Stimulated activated CD4-positive, alpha-beta T cell treated with anti-CD3 and anti-CD28 coated beads, Interleukin-1b, Interleukin-23, amount 100 ng/mL, for 24 hours (primary cell): ENCODE data around the gene ADGRL3.

Experiments used
- DNase-seq, 4 experiments: peaks; one replicate each; pipeline ENCODE4 v3.0.0-alpha.2; 2020; ENCODE audit warnings: low read depth in 4 of 4, low spot score in 1 of 4

Gene ADGRL3

DNA sequence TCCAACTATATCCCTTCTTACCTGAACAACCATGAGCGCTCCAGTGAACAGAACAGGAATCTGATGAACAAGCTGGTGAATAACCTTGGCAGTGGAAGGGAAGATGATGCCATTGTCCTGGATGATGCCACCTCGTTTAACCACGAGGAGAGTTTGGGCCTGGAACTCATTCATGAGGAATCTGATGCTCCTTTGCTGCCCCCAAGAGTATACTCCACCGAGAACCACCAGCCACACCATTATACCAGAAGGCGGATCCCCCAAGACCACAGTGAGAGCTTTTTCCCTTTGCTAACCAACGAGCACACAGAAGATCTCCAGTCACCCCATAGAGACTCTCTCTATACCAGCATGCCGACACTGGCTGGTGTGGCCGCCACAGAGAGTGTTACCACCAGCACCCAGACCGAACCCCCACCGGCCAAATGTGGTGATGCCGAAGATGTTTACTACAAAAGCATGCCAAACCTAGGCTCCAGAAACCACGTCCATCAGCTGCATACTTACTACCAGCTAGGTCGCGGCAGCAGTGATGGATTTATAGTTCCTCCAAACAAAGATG is 870.2 kb downstream of the ADGRL3 start:
- no peak for DNase-seq

DNA sequence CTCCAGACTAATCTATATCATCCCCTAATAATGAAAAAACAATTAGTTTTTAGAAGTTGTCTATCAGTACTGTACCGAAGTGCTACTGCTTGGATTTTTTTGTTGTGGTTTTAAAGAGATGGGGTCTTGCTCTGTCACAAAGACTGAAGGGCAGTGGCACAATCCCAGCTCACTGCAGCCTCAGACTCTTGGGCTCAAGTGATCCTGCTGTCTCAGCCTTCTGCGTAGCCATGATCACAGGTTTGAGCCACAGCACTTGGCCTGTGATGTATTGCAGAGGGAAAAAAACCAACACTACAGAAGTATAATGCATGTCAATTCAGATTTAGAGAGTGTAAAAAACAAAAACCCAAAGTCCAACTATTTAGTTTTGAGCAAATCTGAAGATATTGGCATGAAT is 875.0 kb downstream of the ADGRL3 start:
- DNase-seq: no peak

DNA sequence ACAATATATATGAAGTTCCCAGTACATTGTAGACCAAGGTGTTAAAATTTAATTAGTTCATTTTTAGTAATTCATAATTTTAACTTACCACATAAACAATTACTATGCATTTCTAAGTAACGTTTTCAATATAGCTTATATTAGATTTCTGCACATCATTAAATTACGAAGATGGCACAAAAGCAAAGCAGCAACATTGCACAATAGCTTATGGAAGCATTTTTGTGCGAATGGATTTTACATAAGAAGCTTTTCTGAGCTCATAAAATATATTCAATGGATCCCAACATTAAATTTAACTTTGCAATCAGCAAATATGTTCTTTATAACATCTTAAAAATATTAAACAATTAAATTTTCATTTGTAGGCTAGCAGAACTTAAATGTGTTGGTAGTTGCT is 875.4 kb downstream of the ADGRL3 start:
- DNase-seq: no peak

DNA sequence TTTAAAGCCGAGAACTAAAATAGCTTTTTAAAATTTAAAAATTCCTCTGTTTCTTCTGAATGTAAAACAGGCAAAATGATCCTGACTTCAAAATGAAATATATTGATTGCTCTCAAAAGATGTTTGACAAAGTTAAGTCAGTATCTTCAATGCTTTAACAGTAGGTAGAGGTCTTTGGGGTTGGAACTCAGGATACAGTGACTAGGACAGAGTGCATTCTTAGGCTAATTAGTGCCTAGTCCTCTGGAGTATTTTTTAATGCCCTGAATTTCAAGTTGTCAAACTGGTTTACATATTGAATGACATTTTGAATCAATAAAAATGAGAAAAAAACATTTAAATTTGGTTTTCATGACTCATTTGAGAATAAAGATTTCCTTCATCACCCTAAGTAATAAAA is 877.3 kb downstream of the ADGRL3 start:
- DNase-seq: no peak

DNA sequence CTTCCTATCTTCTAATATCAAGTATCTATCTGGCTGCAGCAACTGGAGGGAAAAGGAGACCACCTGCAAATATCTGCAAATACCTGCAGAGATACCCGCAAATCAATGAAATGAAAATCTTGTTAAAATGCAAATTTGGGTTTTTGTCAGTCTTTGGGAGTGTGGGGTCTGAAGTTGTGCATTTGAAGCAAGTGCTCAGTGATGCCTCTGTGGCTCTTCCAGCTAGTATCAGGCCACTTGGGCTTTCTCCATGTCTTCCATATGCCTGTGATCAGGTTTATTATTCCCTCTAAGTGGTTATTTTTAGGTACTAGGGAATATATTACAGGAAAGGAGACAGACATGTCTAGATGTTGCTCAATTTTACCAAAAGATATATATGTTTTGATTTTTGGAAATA is 880.3 kb downstream of the ADGRL3 start:
- no peak for DNase-seq

DNA sequence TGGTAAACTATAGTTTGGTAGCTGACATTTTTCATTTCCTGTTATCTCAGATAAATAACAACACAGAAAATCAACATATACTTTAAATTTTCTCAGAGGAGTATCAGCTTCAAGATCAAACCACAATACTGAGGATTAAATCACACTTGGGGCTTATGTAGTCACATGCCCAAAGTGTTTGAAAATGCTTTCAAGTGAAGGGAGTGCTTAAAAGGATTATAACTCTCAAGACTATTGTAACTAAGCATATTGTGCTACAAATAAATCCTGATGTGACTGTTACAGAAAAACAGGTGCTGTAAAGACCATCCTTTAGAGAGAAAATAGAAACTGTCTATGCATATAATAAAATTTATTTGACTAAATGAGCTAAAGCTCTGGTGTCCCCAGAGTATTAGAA is 887.6 kb downstream of the ADGRL3 start:
- DNase-seq: no peak

DNA sequence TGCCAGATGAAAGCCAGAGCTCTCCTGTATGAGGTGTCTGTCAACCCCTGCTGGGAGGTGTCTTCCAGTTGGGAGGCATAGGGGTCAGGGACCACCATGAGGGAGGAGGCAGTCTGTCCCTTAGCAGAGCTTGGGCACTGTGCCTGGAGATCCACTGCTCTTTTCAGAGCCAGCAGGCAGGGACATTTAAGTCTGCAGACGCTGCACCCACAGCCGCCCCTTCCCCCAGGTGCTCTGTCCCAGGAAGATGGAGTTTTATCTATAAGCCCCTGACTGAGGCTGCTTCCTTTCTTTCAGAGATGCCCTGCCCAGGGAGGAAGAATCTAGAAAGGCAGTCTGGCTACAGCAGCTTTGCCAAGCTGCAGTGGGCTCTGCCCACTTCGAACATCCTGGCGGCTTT is 893.6 kb downstream of the ADGRL3 start:
- DNase-seq: no peak

DNA sequence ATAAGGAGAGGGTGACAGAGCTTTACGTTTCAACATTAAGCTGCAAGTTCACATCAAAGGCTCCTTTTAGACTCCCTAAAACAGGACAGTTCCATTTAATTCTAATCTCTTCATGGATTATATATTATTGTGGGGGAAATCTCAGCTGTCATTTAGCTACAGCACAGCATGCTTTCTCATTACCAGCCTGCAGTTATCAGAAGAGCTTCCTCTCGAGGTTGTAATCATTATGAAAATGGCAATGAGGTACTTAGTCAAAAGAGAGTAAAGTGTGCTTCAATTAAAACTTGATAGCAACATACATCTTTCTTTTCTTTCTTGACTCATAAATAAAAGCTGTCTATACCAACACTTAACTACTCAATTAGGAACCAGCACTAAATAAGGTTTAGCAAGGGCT is 896.8 kb downstream of the ADGRL3 start:
- no peak for DNase-seq

DNA sequence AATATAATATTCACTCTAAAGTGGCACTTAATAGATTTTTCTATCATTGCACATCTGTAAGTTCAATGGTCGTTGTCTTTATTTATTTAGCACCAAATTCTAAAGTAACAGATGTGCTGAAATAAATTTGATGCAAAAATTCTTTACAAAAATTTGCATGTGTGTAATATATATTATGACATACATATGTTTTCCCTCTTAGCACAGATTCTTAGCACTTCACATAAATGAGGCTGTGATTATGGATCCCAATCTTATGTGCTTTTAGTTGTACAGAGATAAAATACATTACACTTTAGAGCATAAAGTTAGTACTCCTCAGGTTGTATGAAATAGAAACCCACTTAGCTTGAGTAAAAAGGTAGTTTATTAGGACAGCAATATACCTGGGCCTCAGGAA is 915.1 kb downstream of the ADGRL3 start:
- DNase-seq: no peak

DNA sequence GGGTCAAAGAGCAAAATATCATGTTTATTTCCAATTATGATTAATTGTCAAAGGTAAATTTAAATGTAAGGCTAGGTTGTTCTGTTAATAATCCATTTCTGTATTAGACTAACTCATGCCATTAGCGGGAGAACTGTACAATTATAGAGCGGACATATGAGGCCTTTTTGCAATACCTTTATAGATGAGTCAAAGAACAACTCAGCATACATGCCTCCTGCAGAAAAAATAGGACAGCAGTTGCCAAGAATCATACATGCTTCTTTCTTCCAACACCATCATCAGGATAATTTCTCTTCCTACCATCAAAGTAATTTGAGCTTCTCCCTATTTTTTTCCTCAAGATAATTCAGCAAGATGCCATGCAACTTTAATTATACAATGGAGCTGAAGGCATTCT is 917.8 kb downstream of the ADGRL3 start:
- DNase-seq: no peak

DNA sequence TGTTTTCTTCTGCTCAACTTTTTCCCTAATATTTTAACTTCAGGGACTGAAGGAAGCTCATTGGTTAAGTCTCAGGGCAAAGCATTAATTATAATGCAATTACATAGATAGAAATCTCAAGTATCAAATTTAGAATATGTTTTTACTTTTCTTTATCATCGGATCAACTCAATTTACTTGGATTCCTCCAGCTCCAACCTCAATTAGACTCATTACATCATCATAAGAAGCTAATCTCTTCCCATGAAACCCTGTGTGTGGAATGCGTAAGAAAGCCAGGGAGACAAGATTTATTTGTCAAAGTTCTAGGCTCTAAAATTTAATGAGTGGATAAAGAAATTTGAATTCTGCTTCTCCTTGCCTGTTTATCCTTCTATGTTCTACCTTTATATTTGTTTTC is 918.4 kb downstream of the ADGRL3 start:
- DNase-seq: no peak

DNA sequence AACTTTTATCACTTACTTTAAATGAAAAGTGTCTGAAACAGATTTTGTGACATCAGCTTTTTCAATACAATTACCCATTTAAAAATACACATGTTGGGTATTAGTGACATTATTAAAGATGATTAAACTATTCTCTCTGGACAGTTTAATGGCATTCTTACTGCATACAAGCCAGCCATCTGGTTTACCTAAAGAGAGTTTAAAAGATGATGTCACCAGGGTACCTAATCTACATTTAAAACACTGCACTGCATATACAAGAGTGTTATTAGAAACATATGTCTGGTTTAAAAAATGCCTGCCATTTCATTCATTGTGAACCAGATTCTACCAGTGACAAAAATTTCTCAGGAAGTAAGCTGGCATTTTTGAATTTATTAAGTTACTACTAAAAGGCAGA is 919.1 kb downstream of the ADGRL3 start:
- DNase-seq: no peak

DNA sequence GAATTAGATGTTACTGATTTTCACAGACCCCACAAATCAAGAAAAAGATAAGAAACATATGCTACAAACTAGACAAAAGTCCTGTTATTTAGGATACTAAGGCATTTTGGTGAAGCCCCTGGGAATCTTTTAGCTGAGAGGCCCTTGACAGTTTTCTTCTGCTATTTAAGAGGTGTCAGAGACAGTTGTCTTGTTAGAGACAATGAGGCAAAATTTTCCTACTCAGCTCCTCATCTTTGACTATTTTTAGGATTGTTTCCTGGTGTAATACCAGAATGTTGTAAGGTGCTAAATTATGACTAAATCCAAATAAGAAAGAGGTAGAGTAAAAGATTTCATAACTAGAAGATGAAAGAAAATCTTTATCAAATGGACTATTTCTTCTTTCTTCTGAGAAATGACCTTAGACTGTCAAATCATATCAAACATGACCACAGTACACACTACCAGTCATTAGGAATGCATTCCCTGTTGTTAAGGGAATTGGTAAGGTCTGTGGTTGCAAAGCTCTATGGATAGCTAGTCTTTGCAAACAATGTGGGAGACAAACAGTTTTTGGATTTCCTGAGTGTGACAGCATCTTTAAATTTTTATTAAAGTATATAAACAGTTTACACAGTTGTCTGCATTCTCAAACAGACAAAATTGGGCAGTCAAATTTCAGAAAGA is 926.1 kb downstream of the ADGRL3 start:
- DNase-seq: no peak
